ENCODE data around the gene SYT17. TPM values are rescaled to one million over a fixed set of nuclear protein-coding genes. Genes with fewer than 3 reads are reported as not detected.

The SYT17 gene
- total and polyA plus RNA-seq, 7 donors, result 0.08 to 0.58 (median 0.39) TPM

GRCh38 chr16:19133600-19133999 lies 34.4 kb upstream of the SYT17 start:
- DNase-seq, result no peak
- 90 to 93% (median 92%) methylated on average over 1 of the region's 1 CpG for WGBS, 3 donors

DNA sequence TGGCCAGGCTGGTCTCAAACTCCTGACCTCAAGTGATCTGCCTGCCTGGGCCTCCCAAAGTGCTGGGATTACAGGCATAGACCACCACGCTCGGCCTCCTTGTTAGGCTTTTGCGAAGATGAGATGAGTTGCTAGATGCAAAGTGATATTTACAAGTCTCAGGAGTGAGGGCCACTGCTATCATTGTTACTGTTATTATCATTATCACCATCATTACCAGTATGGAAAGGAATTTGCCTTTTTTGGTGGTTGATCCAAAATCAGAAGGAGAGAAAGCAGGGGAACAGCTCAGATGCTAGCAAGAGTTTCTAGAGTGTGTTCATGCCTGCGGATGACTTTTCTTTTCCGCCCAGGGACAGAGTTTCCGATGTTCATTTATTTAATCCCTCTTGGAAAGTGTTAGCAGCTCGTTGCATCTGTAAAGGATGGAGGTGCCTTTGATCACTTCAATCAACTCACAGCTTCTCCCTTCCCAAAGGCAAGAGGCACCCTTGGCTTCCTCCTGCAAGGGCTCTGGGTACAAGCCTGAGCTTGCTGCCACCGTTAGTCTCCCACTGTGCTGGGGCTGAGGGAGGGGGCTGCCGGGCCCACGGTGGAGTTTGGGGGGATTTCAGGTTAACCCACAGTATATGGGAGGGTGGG lies 32.7 kb upstream of the SYT17 start:
- DNase-seq, result no peak
- H3K4me3 ChIP-seq, result no peak overlapping the region
- WGBS, 3 donors, result 57 to 66% (median 63%) methylated on average over 10 of the region's 10 CpGs
- H3K27me3 ChIP-seq (ENCODE audit: insufficient read depth in 3 of 3, low read length in 2 of 3), result no peaks in the 10 kb centered on the region
- peaks cover 5% of the 10 kb centered on the region for H3K4me1 ChIP-seq
- TF ChIP-seq, protein P1, sequence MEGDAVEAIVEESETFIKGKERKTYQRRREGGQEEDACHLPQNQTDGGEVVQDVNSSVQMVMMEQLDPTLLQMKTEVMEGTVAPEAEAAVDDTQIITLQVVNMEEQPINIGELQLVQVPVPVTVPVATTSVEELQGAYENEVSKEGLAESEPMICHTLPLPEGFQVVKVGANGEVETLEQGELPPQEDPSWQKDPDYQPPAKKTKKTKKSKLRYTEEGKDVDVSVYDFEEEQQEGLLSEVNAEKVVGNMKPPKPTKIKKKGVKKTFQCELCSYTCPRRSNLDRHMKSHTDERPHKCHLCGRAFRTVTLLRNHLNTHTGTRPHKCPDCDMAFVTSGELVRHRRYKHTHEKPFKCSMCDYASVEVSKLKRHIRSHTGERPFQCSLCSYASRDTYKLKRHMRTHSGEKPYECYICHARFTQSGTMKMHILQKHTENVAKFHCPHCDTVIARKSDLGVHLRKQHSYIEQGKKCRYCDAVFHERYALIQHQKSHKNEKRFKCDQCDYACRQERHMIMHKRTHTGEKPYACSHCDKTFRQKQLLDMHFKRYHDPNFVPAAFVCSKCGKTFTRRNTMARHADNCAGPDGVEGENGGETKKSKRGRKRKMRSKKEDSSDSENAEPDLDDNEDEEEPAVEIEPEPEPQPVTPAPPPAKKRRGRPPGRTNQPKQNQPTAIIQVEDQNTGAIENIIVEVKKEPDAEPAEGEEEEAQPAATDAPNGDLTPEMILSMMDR (IDR thresholded peaks at IDR 0.05), result no peak
- H3K9me3 ChIP-seq, result no peaks in the 10 kb centered on the region
- H3K36me3 ChIP-seq (ENCODE audit: insufficient read depth in 1 of 2, low read depth in 1 of 2), result no peaks in the 10 kb centered on the region
- intact Hi-C loops (cut with DNase I), result no loop called here
- H3K27ac ChIP-seq, result no peak overlapping the region
- ATAC-seq, result no peak

More at GRCh38 chr16:19133600-19133999, 34.4 kb upstream of the SYT17 start:
- Histone ChIP-seq H3K4me3 (no peak overlapping the region), H3K36me3 (ENCODE audit: insufficient read depth in 1 of 2, low read depth in 1 of 2) (no peaks in the 10 kb centered on the region), H3K4me1 (peaks cover 5% of the 10 kb centered on the region), H3K9me3 (no peaks in the 10 kb centered on the region), H3K27ac (no peak overlapping the region), H3K27me3 (ENCODE audit: insufficient read depth in 3 of 3, low read length in 2 of 3) (no peaks in the 10 kb centered on the region)
- intact Hi-C loops (cut with DNase I), result loop anchor here in 1 of 2 donors (5.0 kb wide), 1 partner anchor 49 kb away; no protein-coding TSS in a partner anchor
- TF ChIP-seq, protein P1 (IDR thresholded peaks at IDR 0.05), result no peak
- no peak for ATAC-seq

GRCh38 chr16:19135896-19136438 lies 32.1 kb upstream of the SYT17 start:
- no peaks in the 10 kb centered on the region for H3K9me3 ChIP-seq
- H3K4me3 ChIP-seq, result no peak overlapping the region
- no peaks in the 10 kb centered on the region for H3K36me3 ChIP-seq (ENCODE audit: insufficient read depth in 1 of 2, low read depth in 1 of 2)
- 30 to 40% (median 36%) methylated on average over 7 of the region's 7 CpGs for WGBS, 3 donors
- ATAC-seq, result no peak
- no peaks in the 10 kb centered on the region for H3K27me3 ChIP-seq (ENCODE audit: insufficient read depth in 3 of 3, low read length in 2 of 3)
- peaks cover 5% of the 10 kb centered on the region for H3K4me1 ChIP-seq
- TF ChIP-seq, protein P1 (IDR thresholded peaks at IDR 0.05), result no peak
- DNase-seq, result peak in 1 of 2 donors; percentile 61
- H3K27ac ChIP-seq, result no peak overlapping the region
- intact Hi-C loops (cut with DNase I), result no loop called here

DNA sequence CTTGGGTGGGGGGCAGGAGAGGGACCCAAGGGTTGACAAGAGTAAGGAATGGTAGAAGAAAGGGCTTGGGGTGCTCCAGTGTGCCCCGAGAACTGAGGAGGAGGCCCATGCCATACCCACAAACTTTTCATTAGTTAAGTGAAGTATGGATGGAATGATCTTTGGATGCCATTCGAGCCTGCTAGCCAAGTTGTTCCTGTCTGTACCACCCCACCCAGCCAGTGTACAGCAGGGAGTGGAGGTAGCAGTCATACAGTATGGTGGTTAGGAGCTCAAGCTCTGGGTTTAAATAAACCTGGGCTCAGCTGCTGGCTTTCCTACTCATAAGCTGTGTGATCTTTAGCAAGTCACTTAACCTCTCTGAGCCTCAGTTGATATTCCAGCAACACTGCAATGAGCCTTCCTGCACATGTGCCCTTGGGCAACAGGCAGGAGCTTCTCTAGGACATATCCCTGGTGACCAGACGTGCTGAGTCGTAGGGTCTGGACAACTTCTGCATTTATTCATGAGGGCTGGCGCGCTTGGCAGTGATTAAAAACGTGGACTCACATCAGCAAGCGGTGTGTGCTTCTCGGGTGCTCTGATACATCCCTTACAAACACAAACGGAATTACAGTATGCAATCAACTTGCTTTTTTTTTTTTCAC lies 31.4 kb upstream of the SYT17 start:
- no peak overlapping the region for H3K27ac ChIP-seq
- intact Hi-C loops (cut with DNase I), result no loop called here
- ATAC-seq (peak in 1 of 4 donors; percentile 21), DNase-seq (no peak)
- no peaks in the 10 kb centered on the region for H3K36me3 ChIP-seq (ENCODE audit: insufficient read depth in 1 of 2, low read depth in 1 of 2)
- H3K4me3 ChIP-seq, result no peak overlapping the region
- H3K4me1 ChIP-seq, result peaks cover 2% of the 10 kb centered on the region
- TF ChIP-seq, protein P1 (IDR thresholded peaks at IDR 0.05), result no peak
- WGBS, 3 donors, result 44 to 48% (median 46%) methylated on average over 10 of the region's 10 CpGs
- no peaks in the 10 kb centered on the region for H3K27me3 ChIP-seq (ENCODE audit: insufficient read depth in 3 of 3, low read length in 2 of 3)
- no peaks in the 10 kb centered on the region for H3K9me3 ChIP-seq

Measured in psoas muscle (tissue), 8 donors.